ENCODE measurements around the gene RNF213. TPM values are rescaled to one million over a fixed set of nuclear protein-coding genes. Genes with fewer than 3 reads are reported as not detected.

RNF213 gene
- total RNA-seq, 1 donor: 134 TPM

DNA sequence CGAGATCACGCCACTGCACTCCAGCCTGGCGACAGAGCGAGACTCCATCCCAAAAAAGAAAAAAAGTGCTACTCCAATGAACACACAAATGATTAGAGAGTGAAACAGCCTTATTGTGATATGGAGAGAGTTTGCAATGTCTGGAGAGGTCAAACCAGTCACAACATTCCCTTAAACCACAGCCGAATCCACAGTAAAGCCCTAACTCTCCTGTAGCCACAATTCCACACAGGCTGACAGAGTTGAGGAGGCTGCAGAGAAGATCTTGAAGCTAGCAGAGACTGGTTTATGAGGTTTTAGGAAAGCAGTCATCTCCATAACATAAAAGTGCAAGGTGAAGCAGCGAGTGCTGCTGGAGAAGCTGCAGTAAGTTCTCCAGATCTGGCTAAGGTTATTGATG is 6.7 kb downstream of the RNF213 start:
- H3K4me2 ChIP-seq (ENCODE audit: insufficient read depth, low read length): no peak overlapping the region
- no peak overlapping the region for H3K27ac ChIP-seq (ENCODE audit: low read depth, low read length)
- H4K20me1 ChIP-seq (ENCODE audit: insufficient read depth, low read length): peaks cover 11% of the 10 kb centered on the region
- H2AFZ ChIP-seq (ENCODE audit: low read length): no peak overlapping the region
- H3K79me2 ChIP-seq (ENCODE audit: insufficient read depth, low read length): peaks cover 28% of the 10 kb centered on the region
- no peak overlapping the region for H3K4me3 ChIP-seq (ENCODE audit: insufficient read depth, low read length)
- no peak for DNase-seq (ENCODE audit: insufficient read length, low spot score, missing footprints)
- peaks cover 37% of the 10 kb centered on the region for H3K36me3 ChIP-seq (ENCODE audit: insufficient read depth, low read length)
- H3K9me3 ChIP-seq (ENCODE audit: low read depth, low read length): no peaks in the 10 kb centered on the region
- H3K27me3 ChIP-seq (ENCODE audit: insufficient read depth, low read length): no peaks in the 10 kb centered on the region
- H3K4me1 ChIP-seq (ENCODE audit: insufficient read depth, low read length): peaks cover 14% of the 10 kb centered on the region
- no peak for TF ChIP-seq CTCF (IDR thresholded peaks at IDR 0.05; ENCODE audit: extremely low read depth, low read depth, low read length)

GRCh38 chr17:80268427-80268826 is 7.8 kb downstream of the RNF213 start:
- Histone ChIP-seq H4K20me1 (ENCODE audit: insufficient read depth, low read length) (peaks cover 10% of the 10 kb centered on the region), H3K36me3 (ENCODE audit: insufficient read depth, low read length) (peaks cover 37% of the 10 kb centered on the region)

GRCh38 chr17:80269405-80269807 is 8.8 kb downstream of the RNF213 start:
- no peak for DNase-seq (ENCODE audit: insufficient read length, low spot score, missing footprints)
- peaks cover 42% of the 10 kb centered on the region for H3K36me3 ChIP-seq (ENCODE audit: insufficient read depth, low read length)
- peaks cover 10% of the 10 kb centered on the region for H4K20me1 ChIP-seq (ENCODE audit: insufficient read depth, low read length)
- no peak overlapping the region for H2AFZ ChIP-seq (ENCODE audit: low read length)
- peaks cover 13% of the 10 kb centered on the region for H3K79me2 ChIP-seq (ENCODE audit: insufficient read depth, low read length)
- H3K4me1 ChIP-seq (ENCODE audit: insufficient read depth, low read length): no peaks in the 10 kb centered on the region
- no peak for TF ChIP-seq CTCF (IDR thresholded peaks at IDR 0.05; ENCODE audit: extremely low read depth, low read depth, low read length)
- no peaks in the 10 kb centered on the region for H3K27me3 ChIP-seq (ENCODE audit: insufficient read depth, low read length)
- no peak overlapping the region for H3K4me2 ChIP-seq (ENCODE audit: insufficient read depth, low read length)
- no peak overlapping the region for H3K27ac ChIP-seq (ENCODE audit: low read depth, low read length)
- no peak overlapping the region for H3K4me3 ChIP-seq (ENCODE audit: insufficient read depth, low read length)
- H3K9me3 ChIP-seq (ENCODE audit: low read depth, low read length): no peaks in the 10 kb centered on the region

More at GRCh38 chr17:80268427-80268826, 7.8 kb downstream of the RNF213 start:
- no peaks in the 10 kb centered on the region for H3K9me3 ChIP-seq (ENCODE audit: low read depth, low read length)
- no peak for TF ChIP-seq CTCF (IDR thresholded peaks at IDR 0.05; ENCODE audit: extremely low read depth, low read depth, low read length)
- no peak overlapping the region for H3K27ac ChIP-seq (ENCODE audit: low read depth, low read length)
- no peak overlapping the region for H3K4me2 ChIP-seq (ENCODE audit: insufficient read depth, low read length)
- no peak overlapping the region for H2AFZ ChIP-seq (ENCODE audit: low read length)
- H3K4me3 ChIP-seq (ENCODE audit: insufficient read depth, low read length): no peak overlapping the region
- peaks cover 4% of the 10 kb centered on the region for H3K4me1 ChIP-seq (ENCODE audit: insufficient read depth, low read length)
- H3K79me2 ChIP-seq (ENCODE audit: insufficient read depth, low read length): peaks cover 19% of the 10 kb centered on the region
- no peaks in the 10 kb centered on the region for H3K27me3 ChIP-seq (ENCODE audit: insufficient read depth, low read length)
- no peak for DNase-seq (ENCODE audit: insufficient read length, low spot score, missing footprints)

DNA sequence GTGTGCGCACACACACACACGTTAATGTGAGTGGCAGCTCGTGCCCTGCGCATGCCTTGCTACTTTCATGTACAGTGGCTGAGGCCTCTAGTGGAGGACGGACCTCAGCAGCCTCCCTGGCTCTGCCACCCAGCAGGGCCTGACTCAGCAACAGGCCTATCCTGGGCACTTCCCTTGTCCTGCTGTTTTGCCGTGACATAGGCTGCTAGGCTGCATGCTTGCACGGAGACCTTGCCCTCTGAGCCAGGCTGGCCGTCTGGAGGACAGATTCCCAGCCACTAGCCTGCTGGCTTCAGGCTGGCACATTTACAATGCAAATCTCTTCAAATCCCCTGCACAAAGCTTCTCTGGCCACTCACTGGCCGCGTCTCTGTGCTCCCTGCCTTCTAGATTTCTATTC is 9.5 kb downstream of the RNF213 start:
- H3K27me3 ChIP-seq (ENCODE audit: insufficient read depth, low read length): no peaks in the 10 kb centered on the region
- no peak overlapping the region for H3K4me3 ChIP-seq (ENCODE audit: insufficient read depth, low read length)
- H4K20me1 ChIP-seq (ENCODE audit: insufficient read depth, low read length): peaks cover 10% of the 10 kb centered on the region
- H3K4me1 ChIP-seq (ENCODE audit: insufficient read depth, low read length): no peaks in the 10 kb centered on the region
- no peak for DNase-seq (ENCODE audit: insufficient read length, low spot score, missing footprints)
- no peaks in the 10 kb centered on the region for H3K9me3 ChIP-seq (ENCODE audit: low read depth, low read length)
- TF ChIP-seq CTCF (IDR thresholded peaks at IDR 0.05; ENCODE audit: extremely low read depth, low read depth, low read length): no peak
- H3K4me2 ChIP-seq (ENCODE audit: insufficient read depth, low read length): no peak overlapping the region
- H3K27ac ChIP-seq (ENCODE audit: low read depth, low read length): no peak overlapping the region
- H2AFZ ChIP-seq (ENCODE audit: low read length): no peak overlapping the region
- H3K79me2 ChIP-seq (ENCODE audit: insufficient read depth, low read length): peaks cover 9% of the 10 kb centered on the region
- H3K36me3 ChIP-seq (ENCODE audit: insufficient read depth, low read length): peaks cover 40% of the 10 kb centered on the region
